GM12878 (cell line): ENCODE measurements around the gene NEGR1. TPM values are rescaled to one million over a fixed set of nuclear protein-coding genes. Genes with fewer than 3 reads are reported as not detected.

Source experiments
- ATF7 ChIP-seq: fragments of 450-650 bp; IDR thresholded peaks from 2 replicates; pipeline ENCODE4 v1.6.1; 2016; ENCODE audit warnings: low read depth, mild to moderate bottlenecking
- BRCA1 ChIP-seq: IDR thresholded peaks from 2 replicates; pipeline ENCODE4 v1.6.1; 2011; ENCODE audit warnings: low read depth, low read length, improper control_type of control experiment
- polyA plus RNA-seq, 11 experiments: library from polyadenylated mRNA; depleted of rRNA in 4 of 11; unstranded in 6 of 11; stranded (reverse) in 5 of 11; fragments of >200 nt; fragmentation: Nextera tagmentation in 4 of 11; fragmentation: Illumina TruSeq in 1 of 11; extraction: Ambion mirVana in 4 of 11; extraction: Trizol in 1 of 11; gene quantifications; 1 replicate in 1 of 11; 2 replicates in 10 of 11; pipeline versions ENCODE4 v1.2.1 to v1.2.3, GENCODE V29; 2011 to 2016; ENCODE audit warnings: inconsistent platforms in 2 of 11, missing spikeins in 2 of 11, low read depth in 1 of 11
- total RNA-seq, 4 experiments: library from RNA; depleted of rRNA in 3 of 4; stranded (reverse); fragments of >200 nt in 3 of 4; fragmentation: Illumina TruSeq in 1 of 4; extraction: Trizol in 1 of 4; gene quantifications; 2 replicates each; pipeline versions ENCODE4 v1.2.1 to v1.2.3, GENCODE V29; 2013 to 2021
- TF ChIP-seq, protein P1 (sequence below): fragments of 450-650 bp; IDR thresholded peaks from 2 replicates; pipeline ENCODE4 v1.6.1; 2017; ENCODE audit warnings: mild to moderate bottlenecking, moderate library complexity
- TF ChIP-seq, protein P2 (sequence below): fragments of 450-650 bp; formaldehyde crosslinking; IDR thresholded peaks from 2 replicates; pipeline ENCODE4 v1.5.0; 2022; ENCODE audit warnings: mild to moderate bottlenecking, missing genetic modification characterization

Gene NEGR1
- total and polyA plus RNA-seq, 10 of the 15 experiments (the other 5 are each of a cell fraction or from before 2014, with no cell fraction given) = under 0.01 to 0.03 (median 0.01) TPM; not detected in 7

DNA sequence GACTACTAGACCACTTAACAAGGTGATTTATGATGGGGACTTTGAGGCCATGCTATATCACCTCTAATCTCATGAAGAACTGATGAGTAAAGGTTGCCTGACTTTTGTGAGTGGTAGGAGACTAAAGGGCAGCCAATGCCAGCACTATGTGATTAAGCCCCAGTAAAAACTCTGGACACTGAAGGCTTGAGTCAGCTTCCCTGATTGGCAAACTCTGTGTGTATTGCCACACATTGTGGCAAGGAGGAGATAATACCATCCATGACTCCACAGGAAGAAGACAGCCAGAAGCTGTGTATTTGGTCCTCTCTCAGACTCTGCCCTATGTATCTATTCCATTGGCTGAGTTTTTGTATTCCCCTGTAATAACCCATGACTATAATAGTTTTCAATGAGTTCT lies 788.2 kb downstream of the NEGR1 start (continued):
- TF ChIP-seq, protein P1, sequence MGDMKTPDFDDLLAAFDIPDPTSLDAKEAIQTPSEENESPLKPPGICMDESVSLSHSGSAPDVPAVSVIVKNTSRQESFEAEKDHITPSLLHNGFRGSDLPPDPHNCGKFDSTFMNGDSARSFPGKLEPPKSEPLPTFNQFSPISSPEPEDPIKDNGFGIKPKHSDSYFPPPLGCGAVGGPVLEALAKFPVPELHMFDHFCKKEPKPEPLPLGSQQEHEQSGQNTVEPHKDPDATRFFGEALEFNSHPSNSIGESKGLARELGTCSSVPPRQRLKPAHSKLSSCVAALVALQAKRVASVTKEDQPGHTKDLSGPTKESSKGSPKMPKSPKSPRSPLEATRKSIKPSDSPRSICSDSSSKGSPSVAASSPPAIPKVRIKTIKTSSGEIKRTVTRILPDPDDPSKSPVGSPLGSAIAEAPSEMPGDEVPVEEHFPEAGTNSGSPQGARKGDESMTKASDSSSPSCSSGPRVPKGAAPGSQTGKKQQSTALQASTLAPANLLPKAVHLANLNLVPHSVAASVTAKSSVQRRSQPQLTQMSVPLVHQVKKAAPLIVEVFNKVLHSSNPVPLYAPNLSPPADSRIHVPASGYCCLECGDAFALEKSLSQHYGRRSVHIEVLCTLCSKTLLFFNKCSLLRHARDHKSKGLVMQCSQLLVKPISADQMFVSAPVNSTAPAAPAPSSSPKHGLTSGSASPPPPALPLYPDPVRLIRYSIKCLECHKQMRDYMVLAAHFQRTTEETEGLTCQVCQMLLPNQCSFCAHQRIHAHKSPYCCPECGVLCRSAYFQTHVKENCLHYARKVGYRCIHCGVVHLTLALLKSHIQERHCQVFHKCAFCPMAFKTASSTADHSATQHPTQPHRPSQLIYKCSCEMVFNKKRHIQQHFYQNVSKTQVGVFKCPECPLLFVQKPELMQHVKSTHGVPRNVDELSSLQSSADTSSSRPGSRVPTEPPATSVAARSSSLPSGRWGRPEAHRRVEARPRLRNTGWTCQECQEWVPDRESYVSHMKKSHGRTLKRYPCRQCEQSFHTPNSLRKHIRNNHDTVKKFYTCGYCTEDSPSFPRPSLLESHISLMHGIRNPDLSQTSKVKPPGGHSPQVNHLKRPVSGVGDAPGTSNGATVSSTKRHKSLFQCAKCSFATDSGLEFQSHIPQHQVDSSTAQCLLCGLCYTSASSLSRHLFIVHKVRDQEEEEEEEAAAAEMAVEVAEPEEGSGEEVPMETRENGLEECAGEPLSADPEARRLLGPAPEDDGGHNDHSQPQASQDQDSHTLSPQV = no peak
- TF ChIP-seq, protein P2, sequence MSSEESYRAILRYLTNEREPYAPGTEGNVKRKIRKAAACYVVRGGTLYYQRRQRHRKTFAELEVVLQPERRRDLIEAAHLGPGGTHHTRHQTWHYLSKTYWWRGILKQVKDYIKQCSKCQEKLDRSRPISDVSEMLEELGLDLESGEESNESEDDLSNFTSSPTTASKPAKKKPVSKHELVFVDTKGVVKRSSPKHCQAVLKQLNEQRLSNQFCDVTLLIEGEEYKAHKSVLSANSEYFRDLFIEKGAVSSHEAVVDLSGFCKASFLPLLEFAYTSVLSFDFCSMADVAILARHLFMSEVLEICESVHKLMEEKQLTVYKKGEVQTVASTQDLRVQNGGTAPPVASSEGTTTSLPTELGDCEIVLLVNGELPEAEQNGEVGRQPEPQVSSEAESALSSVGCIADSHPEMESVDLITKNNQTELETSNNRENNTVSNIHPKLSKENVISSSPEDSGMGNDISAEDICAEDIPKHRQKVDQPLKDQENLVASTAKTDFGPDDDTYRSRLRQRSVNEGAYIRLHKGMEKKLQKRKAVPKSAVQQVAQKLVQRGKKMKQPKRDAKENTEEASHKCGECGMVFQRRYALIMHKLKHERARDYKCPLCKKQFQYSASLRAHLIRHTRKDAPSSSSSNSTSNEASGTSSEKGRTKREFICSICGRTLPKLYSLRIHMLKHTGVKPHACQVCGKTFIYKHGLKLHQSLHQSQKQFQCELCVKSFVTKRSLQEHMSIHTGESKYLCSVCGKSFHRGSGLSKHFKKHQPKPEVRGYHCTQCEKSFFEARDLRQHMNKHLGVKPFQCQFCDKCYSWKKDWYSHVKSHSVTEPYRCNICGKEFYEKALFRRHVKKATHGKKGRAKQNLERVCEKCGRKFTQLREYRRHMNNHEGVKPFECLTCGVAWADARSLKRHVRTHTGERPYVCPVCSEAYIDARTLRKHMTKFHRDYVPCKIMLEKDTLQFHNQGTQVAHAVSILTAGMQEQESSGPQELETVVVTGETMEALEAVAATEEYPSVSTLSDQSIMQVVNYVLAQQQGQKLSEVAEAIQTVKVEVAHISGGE = no peak
- TF ChIP-seq ATF7 = no peak
- TF ChIP-seq BRCA1 = no peak
- TF ChIP-seq, all 136 proteins: peak for 0
